Right lung (tissue), 10 donors: ENCODE results near the gene NCOA6. TPM values are rescaled to one million over a fixed set of nuclear protein-coding genes. Genes with fewer than 3 reads are reported as not detected.

Source experiments
- DNase-seq, 2 donors: peaks; one replicate each; pipeline ENCODE4 v3.0.0-alpha.2; 2013
- long read RNA-seq, 8 donors: transcript quantifications; one replicate each; lab custom pipeline, GENCODE V29; 2026
- polyA plus RNA-seq, 5 donors: library from polyadenylated mRNA; unstranded; fragments of 120-200 nt; gene quantifications; one replicate each; pipeline versions ENCODE4 v1.2.1 to v1.2.3, GENCODE V29; 2013; ENCODE audit warnings: inconsistent platforms in 1 of 5, low replicate concordance in 1 of 5; ENCODE audit not compliant: insufficient read length in 5 of 5, insufficient read depth in 1 of 5

NCOA6 gene
- 10 to 100 TPM; 38.6 to 50.5 (median 43.0) TPM for polyA plus RNA-seq
- long read RNA-seq, donor 1, partial matches to known transcripts = 29 of 30 reads
- long read RNA-seq, donor 1, other reads (novel, unspliced or antisense) = 0 of 30 reads
- long read RNA-seq, donor 2, partial matches to known transcripts = 5 of 8 reads
- long read RNA-seq, donor 2, other reads (novel, unspliced or antisense) = 0 of 8 reads
- long read RNA-seq, donor 3, partial matches to known transcripts = 5 of 5 reads
- long read RNA-seq, donor 3, other reads (novel, unspliced or antisense) = 0 of 5 reads
- long read RNA-seq, donor 4, partial matches to known transcripts = 35 of 35 reads
- long read RNA-seq, donor 4, other reads (novel, unspliced or antisense) = 0 of 35 reads
- long read RNA-seq, donor 5, partial matches to known transcripts = 48 of 49 reads
- long read RNA-seq, donor 5, other reads (novel, unspliced or antisense) = 0 of 49 reads
- long read RNA-seq, donor 6, partial matches to known transcripts = 18 of 18 reads
- long read RNA-seq, donor 6, other reads (novel, unspliced or antisense) = 0 of 18 reads
- long read RNA-seq, donor 7, partial matches to known transcripts = 23 of 23 reads
- long read RNA-seq, donor 7, other reads (novel, unspliced or antisense) = 0 of 23 reads
- long read RNA-seq, donor 8, partial matches to known transcripts = 12 of 13 reads
- long read RNA-seq, donor 8, other reads (novel, unspliced or antisense) = 0 of 13 reads

DNA sequence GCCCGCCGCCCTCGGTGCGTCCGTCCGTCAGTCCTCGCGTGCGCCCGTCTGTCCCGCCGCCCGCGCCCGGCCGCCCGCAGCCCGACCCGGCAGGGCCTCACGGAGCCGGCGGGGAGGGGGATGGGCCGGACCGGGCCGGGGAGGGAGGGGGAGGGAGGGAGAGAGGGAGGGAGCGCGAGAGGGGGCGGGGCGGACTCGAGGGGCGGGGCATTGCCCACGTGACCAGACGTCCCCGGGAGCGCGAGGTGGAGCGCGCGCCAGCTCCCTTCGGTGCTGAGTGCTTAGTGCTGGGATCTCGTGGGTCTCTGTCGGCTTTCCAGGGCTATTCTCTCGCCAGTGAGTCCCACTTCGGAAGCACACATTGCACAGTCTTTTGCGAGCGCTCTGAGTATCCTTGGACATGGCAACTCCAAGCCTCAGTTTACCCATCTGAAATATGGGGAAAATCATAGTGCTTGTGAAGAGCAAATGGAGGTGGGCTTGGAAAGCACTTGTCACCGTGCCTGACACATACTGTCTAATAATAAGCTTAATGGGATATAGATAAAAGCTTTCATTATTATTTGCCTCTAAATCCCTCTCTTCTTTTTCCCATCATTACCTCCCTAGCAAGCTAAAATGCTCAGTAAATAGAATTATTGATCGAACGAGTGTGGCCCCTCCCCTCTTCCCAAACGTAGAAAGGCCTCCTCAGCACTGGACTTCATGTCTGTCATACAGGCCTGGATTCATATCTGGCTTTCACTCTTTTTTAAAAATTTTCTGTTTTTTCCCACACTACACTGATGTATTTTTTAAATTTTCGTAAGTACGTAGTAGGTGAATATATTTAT is at the start of gene NCOA6:
Gene NCOA6 (minus strand): TSS at position 122 of the 833 bp plus-strand sequence. CDS start 43,296 bp downstream, outside the sequence.
- DNase-seq = peak; percentile 78 to 83

GRCh38 chr20:34874094-34874654 is 48.7 kb upstream of the NCOA6 start:
- peak; percentile 60 to 75 for DNase-seq

DNA sequence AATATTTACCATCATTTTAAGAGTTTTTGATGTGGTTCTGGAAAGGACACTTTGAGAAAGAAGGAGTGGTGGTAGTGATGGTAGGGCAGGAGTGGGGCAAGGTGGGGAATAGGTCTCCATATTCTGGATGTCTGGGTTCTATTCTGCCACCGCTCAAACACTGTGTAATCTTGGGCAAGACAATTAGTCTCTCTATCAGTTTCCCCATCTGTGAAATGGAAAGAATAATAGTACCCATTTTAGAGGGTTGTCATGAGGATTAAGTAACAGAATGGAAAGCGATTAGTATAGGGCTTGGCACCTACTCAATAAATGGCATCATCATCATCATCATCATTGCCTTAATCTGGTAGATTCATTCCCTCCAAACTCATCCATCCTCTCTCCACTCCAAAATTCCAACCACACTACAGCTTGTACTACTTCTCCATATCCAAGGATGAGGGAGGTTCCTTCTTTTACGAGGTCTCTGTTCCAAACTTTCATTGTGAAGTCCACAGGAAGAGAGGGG is 48.2 kb upstream of the NCOA6 start:
- DNase-seq = no peak

DNA sequence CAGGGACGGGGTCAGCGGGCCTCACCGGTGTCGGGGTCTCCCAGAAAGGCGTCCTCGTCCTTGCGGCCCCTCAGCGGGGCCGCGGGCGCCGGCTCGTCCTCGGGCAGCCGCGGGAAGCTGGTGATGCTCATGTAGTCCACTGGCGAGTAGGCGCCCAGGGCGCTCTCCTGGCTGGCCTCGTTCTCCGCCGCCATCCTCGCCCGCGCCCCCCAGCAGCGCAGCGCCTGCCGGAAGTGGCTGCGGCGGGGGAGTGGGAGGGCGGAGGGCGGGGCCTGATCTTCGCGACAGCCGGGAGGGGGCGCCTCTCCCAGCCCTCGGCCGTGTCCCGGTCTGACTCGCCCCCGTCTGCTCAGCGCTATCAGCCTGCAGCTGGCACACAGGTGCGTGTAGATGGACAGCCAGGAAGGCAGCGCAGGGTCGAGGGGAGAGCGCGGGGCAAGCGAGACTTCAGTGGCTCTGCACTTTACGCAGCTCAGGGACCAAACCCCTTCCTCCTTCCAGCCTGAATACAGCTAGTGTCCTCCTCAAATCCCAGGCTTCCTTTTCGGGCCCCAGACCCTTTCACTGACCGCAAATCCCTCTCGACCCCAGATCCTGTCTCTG is 47.3 kb upstream of the NCOA6 start, which contains the start of gene GGT7:
Gene GGT7 (minus strand): TSS at position 235 of the 603 bp plus-strand sequence. CDS start 41 bp downstream, at position 194.
- peak; percentile 67 to 77 for DNase-seq

- DNase-seq = no peak
These were observed 46.6 kb upstream of the NCOA6 start for GRCh38 chr20:34871966-34872621.

DNA sequence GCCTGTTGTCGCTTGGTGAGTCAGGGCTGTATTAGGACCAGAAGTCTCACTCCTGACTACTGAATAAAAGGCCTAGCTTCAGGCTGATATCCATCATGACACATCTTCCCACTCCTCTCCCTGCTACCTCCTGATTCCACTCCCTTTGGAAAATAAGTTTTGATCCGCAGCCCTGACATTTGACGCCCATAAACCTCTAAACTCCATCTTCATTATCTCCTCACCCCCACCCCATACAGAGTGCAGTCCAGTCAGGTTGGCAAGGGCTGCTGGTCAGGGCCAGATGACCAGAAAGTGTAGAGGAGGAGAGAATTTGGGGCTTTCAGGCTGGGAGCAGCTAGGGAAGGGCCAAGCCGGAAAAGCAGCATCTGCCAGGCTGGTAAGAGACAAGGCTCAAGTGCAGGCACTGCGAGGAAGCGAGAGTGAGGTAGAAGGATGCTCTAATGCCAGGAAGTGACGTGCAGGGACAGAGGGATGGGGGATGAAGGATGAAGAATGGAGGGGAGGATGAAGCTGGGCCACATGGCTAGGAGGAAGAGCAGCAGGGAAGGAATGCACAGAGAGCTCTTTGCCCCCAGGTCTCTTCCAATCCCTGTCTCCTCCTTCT is 46.0 kb upstream of the NCOA6 start:
- no peak for DNase-seq

- DNase-seq = no peak
These were observed 38.8 kb upstream of the NCOA6 start for GRCh38 chr20:34864216-34864615.

DNA sequence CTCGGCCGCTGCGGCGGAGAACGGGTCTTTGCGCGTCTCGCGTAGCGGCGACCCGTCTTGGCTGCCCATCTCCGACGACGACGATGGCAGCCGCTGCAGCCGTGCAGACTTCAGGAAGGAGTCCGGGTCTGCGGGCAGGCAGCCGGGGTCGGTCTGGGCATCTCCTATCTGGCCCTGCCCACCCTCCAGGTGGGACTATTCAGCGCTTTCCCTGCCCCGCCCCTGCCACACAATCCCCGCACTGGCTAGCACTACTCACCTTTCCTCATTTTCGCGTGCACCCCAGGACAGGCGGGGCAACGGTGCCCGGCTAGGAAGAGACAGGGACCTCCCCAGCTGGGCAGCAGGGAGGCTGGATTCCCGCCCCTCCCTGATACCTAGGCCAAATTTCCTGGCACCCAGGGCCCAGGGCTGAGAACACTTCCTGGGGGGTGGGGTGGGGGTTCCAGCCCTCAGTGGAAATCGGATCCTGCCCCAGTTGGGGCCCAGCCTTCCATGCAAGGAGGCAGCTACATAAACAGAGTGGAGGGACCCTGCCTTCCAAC is 38.0 kb upstream of the NCOA6 start:
- no peak for DNase-seq

DNA sequence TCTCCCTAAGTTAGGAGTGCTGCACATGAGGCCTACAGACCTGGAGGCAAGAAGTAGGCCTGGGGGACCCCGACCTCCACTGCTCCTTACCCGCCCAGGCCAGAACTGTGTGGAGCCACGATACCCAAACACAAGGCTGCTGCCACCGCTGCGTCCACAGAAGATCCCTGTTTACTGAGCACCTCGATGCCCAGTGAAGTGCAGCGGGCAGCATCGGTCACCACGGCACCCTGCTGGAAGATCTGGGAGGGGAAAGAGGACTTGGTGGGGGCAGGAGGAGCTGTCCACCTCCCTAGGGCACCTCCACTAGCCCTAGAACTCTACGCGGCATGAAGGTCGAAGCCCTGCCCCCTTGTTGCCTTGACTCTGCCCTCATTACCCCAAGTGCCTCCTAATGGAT is 37.3 kb upstream of the NCOA6 start:
- DNase-seq = no peak

- DNase-seq = no peak
These were observed 36.1 kb upstream of the NCOA6 start for GRCh38 chr20:34861386-34862084.

- no peak for DNase-seq
These were observed 34.5 kb upstream of the NCOA6 start for GRCh38 chr20:34859826-34860545.

DNA sequence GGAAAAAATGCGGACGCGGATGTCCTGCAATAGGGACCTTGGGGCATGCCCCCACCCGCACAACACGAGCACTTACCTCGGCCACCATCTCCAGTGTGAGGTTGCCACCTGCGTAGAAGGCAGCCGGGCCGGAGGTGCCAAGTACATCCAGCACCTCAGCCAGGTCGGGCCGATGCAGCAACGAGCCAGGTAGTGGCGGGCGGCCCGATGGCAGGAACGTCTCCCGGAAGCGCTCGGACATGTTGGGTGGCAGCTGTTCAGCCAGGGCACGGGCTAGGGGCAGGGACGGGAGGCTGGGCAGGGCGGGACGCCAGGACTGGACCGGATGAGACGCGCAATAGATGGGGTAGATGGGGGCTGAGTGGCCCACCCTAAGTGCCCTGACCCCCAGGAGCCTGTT is 33.9 kb upstream of the NCOA6 start:
- DNase-seq = no peak

DNA sequence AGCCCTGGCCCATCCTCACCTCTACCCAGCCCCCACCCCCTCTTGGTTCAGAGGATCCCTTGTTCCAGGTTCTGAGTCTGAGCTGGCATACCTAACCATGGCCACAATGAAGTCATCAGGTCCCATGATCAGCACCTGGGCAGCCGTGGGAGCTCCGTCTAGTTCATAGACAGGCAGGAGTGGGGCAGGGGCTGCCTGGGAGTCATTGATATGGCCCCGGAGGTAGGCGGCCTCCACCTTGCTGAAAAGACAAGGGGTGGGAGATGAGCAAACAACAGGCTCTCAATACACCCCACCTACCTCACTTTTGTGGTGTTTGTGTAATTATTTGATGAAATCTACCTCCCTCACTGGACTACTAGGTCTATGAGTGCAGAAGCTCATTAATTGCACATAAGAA is 26.8 kb upstream of the NCOA6 start:
- no peak for DNase-seq

DNA sequence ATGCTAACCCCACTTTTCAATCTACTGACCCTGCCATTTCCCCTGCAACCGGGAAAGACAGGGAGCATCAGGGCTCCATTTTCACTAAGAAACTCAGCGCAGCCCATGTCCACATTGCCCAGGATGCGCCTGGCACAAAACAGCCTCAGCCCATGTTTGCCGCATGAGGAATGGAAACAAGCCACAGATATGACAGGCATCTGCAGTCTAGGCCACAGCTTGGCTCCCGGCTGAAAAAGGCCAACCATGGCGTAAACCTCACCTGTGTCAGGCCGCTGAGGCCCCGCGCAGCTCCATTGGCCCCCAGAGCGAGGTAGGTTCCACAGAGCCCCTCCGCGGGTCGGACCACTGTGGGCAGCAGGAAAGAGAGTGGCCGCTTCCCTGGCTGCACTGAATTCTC is 25.5 kb upstream of the NCOA6 start:
- no peak for DNase-seq

GRCh38 chr20:34849778-34850177 is 24.3 kb upstream of the NCOA6 start:
- no peak for DNase-seq

GRCh38 chr20:34848597-34848996 is 23.1 kb upstream of the NCOA6 start:
- DNase-seq = no peak

GRCh38 chr20:34843421-34843820 is 18.0 kb upstream of the NCOA6 start:
- no peak for DNase-seq

DNA sequence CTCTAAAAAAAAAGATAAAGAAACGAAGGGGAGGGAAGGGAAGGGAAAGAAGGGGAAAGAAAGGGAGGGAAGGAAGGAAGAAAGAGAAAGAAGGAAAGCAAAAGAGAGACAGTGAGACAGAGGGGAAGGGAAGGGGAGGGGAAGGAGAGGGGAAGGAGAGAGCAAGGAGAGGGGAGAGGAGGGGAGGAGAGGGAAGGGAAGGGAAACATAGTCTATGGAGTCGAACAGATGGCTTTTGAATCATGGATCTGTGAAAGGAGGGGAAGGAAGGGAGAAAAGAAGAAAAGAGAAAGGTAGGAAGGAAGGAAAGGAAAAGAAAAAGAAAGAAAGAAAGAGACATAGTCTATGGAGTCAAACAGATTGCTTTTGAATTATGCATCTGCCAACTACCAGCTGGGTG is 16.7 kb upstream of the NCOA6 start:
- DNase-seq = no peak
